SK-N-SH (cell line): ENCODE data around the gene BEST2. TPM values are rescaled to one million over a fixed set of nuclear protein-coding genes. Genes with fewer than 3 reads are reported as not detected.

ENCODE experiments used
- CTCF ChIA-PET: fragments of 300-600, 350-600 bp; formaldehyde crosslinking; extraction: SDS; loops from one replicate; lab custom pipeline; 2021; lab: Yijun Ruan, JAX
- POLR2A ChIA-PET: fragments of 350-600 bp; sonication (Branson Sonifier 250); formaldehyde crosslinking; extraction: SDS; loops from one replicate; lab custom pipeline; 2020; ENCODE audit warnings: antibody characterized with exemption, inconsistent platforms; lab: Yijun Ruan, JAX
- DNase-seq: peaks from one replicate; pipeline ENCODE4 v3.0.0; 2012
- H2AFZ ChIP-seq: fragments of 200-600 bp; sonication (generic); 2 replicates; pipeline ENCODE4 v1.8.1; 2016; ENCODE audit warnings: antibody characterized with exemption, mild to moderate bottlenecking, low read depth
- H3F3A ChIP-seq: fragments of 200-600 bp; sonication (generic); replicated peaks from 2 replicates; pipeline ENCODE3; 2016; ENCODE audit warnings: antibody characterized with exemption, mild to moderate bottlenecking; ENCODE audit not compliant: insufficient read depth
- H3K27ac ChIP-seq, 2 experiments: fragments of 200-500 bp in 1 of 2; fragments of 200-600 bp in 1 of 2; sonication (Bioruptor generic) in 1 of 2; sonication (generic), shearing (Covaris generic) in 1 of 2; 2 replicates each; pipeline versions ENCODE4 v1.5.1 to v1.6.1; 2014 to 2016; ENCODE audit warnings: low read depth in 2 of 2, inconsistent platforms in 1 of 2, low read length in 1 of 2, mild to moderate bottlenecking in 1 of 2, mixed read lengths in 1 of 2
- H3K27me3 ChIP-seq: fragments of 200-600 bp; sonication (generic), shearing (Covaris generic); 2 replicates; pipeline ENCODE4 v1.6.1; 2016; ENCODE audit warnings: mixed run types; ENCODE audit not compliant: insufficient read depth
- H3K36me3 ChIP-seq, 2 experiments: fragments of 200-500 bp in 1 of 2; fragments of 200-600 bp in 1 of 2; sonication (Bioruptor generic) in 1 of 2; sonication (generic) in 1 of 2; replicated peaks in 1 of 2; 2 replicates each; pipeline versions ENCODE3 to v1.5.1; 2014 to 2016; ENCODE audit warnings: low read length in 1 of 2, mild to moderate bottlenecking in 1 of 2; ENCODE audit not compliant: insufficient read depth in 2 of 2, control insufficient read depth in 1 of 2
- H3K4me1 ChIP-seq, 2 experiments: fragments of 200-500 bp in 1 of 2; fragments of 200-600 bp in 1 of 2; sonication (Bioruptor generic) in 1 of 2; sonication (generic), shearing (Covaris generic) in 1 of 2; 2 replicates each; pipeline versions ENCODE4 v1.5.1 to v1.6.1; 2014 to 2016; ENCODE audit warnings: low read depth in 1 of 2, low read length in 1 of 2, mixed run types in 1 of 2; ENCODE audit not compliant: insufficient read depth in 2 of 2, control insufficient read depth in 1 of 2
- H3K4me2 ChIP-seq: fragments of 200-600 bp; sonication (generic), shearing (Covaris generic); 2 replicates; pipeline ENCODE4 v1.6.1; 2017; ENCODE audit warnings: mixed run types
- H3K4me3 ChIP-seq, 2 experiments: fragments of 200-500 bp in 1 of 2; fragments of 200-600 bp in 1 of 2; sonication (Bioruptor generic) in 1 of 2; sonication (generic), shearing (Covaris generic) in 1 of 2; 2 replicates each; pipeline versions ENCODE4 v1.5.1 to v1.8.1; 2014 to 2016; ENCODE audit warnings: low read depth in 2 of 2, inconsistent platforms in 1 of 2, low read length in 1 of 2, mild to moderate bottlenecking in 1 of 2, mixed read lengths in 1 of 2, moderate library complexity in 1 of 2
- H3K79me2 ChIP-seq: fragments of 200-600 bp; sonication (generic); 2 replicates; pipeline ENCODE4 v1.8.1; 2017; ENCODE audit warnings: mild to moderate bottlenecking; ENCODE audit not compliant: insufficient read depth
- H3K9ac ChIP-seq: fragments of 200-600 bp; sonication (generic); 2 replicates; pipeline ENCODE4 v1.6.1; 2017; ENCODE audit warnings: mixed run types
- H3K9me2 ChIP-seq: fragments of 200-600 bp; sonication (generic); 2 replicates; pipeline ENCODE4 v1.6.1; 2017; ENCODE audit warnings: mixed run types
- H3K9me3 ChIP-seq: fragments of 200-600 bp; sonication (generic); 2 replicates; pipeline ENCODE4 v1.6.1; 2017; ENCODE audit warnings: mixed run types, mild to moderate bottlenecking, moderate library complexity
- H4K20me1 ChIP-seq: fragments of 200-600 bp; sonication (generic); 2 replicates; pipeline ENCODE4 v1.6.1; 2017; ENCODE audit warnings: mild to moderate bottlenecking, mixed run types; ENCODE audit not compliant: insufficient read depth
- CHD2 ChIP-seq: fragments of 150-350 bp; IDR thresholded peaks from 2 replicates; pipeline ENCODE4 v1.6.1; 2018; ENCODE audit warnings: low read length; ENCODE audit not compliant: partially characterized antibody
- EP300 ChIP-seq, 2 experiments: IDR thresholded peaks; 2 replicates each; pipeline versions ENCODE4 v1.4.0 to v1.6.1; 2012; ENCODE audit warnings: borderline replicate concordance in 1 of 2, low read depth in 1 of 2, low read length in 1 of 2
- FOXJ3 ChIP-seq: sonication (generic); formaldehyde crosslinking; IDR thresholded peaks from 2 replicates; pipeline ENCODE4 v1.5.1; 2020; ENCODE audit warnings: mild to moderate bottlenecking, missing genetic modification reagents
- GATA2 ChIP-seq: sonication (generic); formaldehyde crosslinking; IDR thresholded peaks from 2 replicates; pipeline ENCODE4 v1.5.0; 2020; ENCODE audit warnings: mild to moderate bottlenecking, missing genetic modification reagents
- JUND ChIP-seq: IDR thresholded peaks from 2 replicates; pipeline ENCODE4 v1.4.0; 2012
- MEF2A ChIP-seq: IDR thresholded peaks from 2 replicates; pipeline ENCODE4 v1.4.0; 2012; ENCODE audit warnings: low read depth, borderline replicate concordance
- MXI1 ChIP-seq: IDR thresholded peaks from 2 replicates; pipeline ENCODE4 v1.6.1; 2012; ENCODE audit warnings: mild to moderate bottlenecking, low read depth, low read length, improper control_type of control experiment
- NFIC ChIP-seq: IDR thresholded peaks from 2 replicates; pipeline ENCODE4 v1.4.0; 2012; ENCODE audit warnings: borderline replicate concordance
- NRF1 ChIP-seq: IDR thresholded peaks from 2 replicates; pipeline ENCODE4 v1.6.1; 2012; ENCODE audit warnings: low read depth, mild to moderate bottlenecking, low read length
- RAD21 ChIP-seq: IDR thresholded peaks from 2 replicates; pipeline ENCODE4 v1.6.1; 2012; ENCODE audit warnings: mild to moderate bottlenecking, low read length
- RFX5 ChIP-seq: IDR thresholded peaks from 2 replicates; pipeline ENCODE4 v1.6.1; 2012; ENCODE audit warnings: mild to moderate bottlenecking, improper control_type of control experiment, low read length
- TCF12 ChIP-seq: IDR thresholded peaks from 2 replicates; pipeline ENCODE4 v1.4.0; 2012
- YY1 ChIP-seq: IDR thresholded peaks from 2 replicates; pipeline ENCODE4 v1.4.0; 2012; ENCODE audit warnings: low read depth, mild to moderate bottlenecking
- WGBS: methylation state at CpG from one replicate; pipeline ENCODE4 v1.1.6; 2017; ENCODE audit warnings: low lambda C conversion rate; 5-methylcytosine and 5-hydroxymethylcytosine counted together
- polyA plus RNA-seq, 3 experiments: library from polyadenylated mRNA; depleted of rRNA; stranded (reverse); fragments of >200 nt; gene quantifications; 2 replicates each; pipeline ENCODE4 v1.2.3, GENCODE V29; 2012
- TF ChIP-seq, protein P1 (sequence below): IDR thresholded peaks from 2 replicates; pipeline ENCODE4; 2012
- TF ChIP-seq, protein P2 (sequence below): fragments of 150-350 bp; IDR thresholded peaks from 2 replicates; pipeline ENCODE4 v1.6.1; 2016; ENCODE audit warnings: mild to moderate bottlenecking, low read depth, low read length
- TF ChIP-seq, protein P3 (sequence below): IDR thresholded peaks from 2 replicates; pipeline ENCODE4 v1.4.0; 2012; ENCODE audit warnings: low read depth, borderline replicate concordance

The BEST2 gene
- polyA plus RNA-seq, 1 of the 3 experiments (the other 2 are of a cell fraction), result not detected

DNA sequence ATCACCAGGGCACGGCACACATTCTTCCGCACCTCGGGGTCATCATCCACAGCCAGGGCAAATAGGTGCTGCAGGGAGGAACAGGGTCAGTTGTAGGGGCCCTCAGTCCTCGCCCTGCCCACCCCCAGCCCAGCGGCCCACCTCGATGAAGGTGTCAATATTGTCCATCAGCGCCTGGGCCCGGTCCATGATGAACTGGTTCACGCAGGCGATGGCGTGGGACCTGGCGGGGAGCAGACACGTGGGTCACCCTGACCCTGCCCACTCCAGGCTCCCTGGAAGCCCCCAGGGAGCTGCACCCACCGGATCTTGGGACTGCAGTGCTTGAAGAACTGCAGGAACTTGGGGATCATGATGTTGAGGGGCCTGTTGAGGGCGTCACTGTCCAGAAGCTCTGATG is 36.5 kb upstream of the BEST2 start:
- CTCF ChIA-PET, result interaction anchor here (2.4 kb wide), 1 partner anchor 42 kb away, joined by 6 read pairs; no protein-coding TSS in a partner anchor
- no peaks in the 10 kb centered on the region for H4K20me1 ChIP-seq

DNA sequence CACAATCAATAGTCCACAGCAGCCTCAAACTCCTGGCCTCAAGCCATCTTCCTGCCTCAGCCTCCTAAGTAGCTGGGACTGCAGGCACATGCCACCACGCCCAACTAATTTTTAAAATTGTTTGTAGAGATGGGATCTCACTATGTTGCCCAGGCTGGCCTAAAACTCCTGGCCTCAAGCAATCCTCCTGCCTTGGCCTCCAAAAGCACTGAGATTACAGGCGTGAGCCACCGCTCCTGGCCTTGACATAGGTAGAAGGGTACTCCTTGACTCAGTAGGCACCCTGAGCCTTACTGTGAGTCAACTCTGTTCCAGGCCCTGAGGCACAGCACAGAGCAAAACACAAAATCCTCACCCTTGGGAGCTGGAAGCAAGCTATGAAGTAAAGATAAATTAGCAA is 35.7 kb upstream of the BEST2 start:
- Histone ChIP-seq H3K4me2 (no peak overlapping the region), H3F3A (peaks cover 8% of the 10 kb centered on the region), H3K36me3 (peaks cover 31 to 41% of the 10 kb centered on the region in 2 experiments), H3K9me2 (no peaks in the 10 kb centered on the region), H4K20me1 (no peaks in the 10 kb centered on the region), H3K79me2 (peaks cover 59% of the 10 kb centered on the region), H3K4me1 (peaks cover 6 to 7% of the 10 kb centered on the region in 2 experiments; a peak in 2 of 4 replicates), H2AFZ (no peak overlapping the region), H3K27me3 (no peaks in the 10 kb centered on the region), H3K27ac (no peak overlapping the region), H3K9me3 (no peaks in the 10 kb centered on the region), H3K9ac (no peak overlapping the region), H3K4me3 (no peak overlapping the region)
- POLR2A ChIA-PET, result no interaction called here
- DNase-seq, result no peak
- WGBS, result 90% methylated on average over 2 of the region's 3 CpGs
- CTCF ChIA-PET, result interaction anchor here (0.8 to 1.5 kb wide), 3 partner anchors 44 to 81 kb away, joined by 3 to 6 read pairs (median 3); no protein-coding TSS in a partner anchor
- no peak for TF ChIP-seq YY1
- TF ChIP-seq, protein P1, sequence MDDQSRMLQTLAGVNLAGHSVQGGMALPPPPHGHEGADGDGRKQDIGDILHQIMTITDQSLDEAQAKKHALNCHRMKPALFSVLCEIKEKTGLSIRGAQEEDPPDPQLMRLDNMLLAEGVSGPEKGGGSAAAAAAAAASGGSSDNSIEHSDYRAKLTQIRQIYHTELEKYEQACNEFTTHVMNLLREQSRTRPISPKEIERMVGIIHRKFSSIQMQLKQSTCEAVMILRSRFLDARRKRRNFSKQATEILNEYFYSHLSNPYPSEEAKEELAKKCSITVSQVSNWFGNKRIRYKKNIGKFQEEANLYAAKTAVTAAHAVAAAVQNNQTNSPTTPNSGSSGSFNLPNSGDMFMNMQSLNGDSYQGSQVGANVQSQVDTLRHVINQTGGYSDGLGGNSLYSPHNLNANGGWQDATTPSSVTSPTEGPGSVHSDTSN, result no peak
- TF ChIP-seq TCF12, result no peak
- no peak for TF ChIP-seq GATA2 (CRISPR knock-in tag)
- TF ChIP-seq, protein P2, sequence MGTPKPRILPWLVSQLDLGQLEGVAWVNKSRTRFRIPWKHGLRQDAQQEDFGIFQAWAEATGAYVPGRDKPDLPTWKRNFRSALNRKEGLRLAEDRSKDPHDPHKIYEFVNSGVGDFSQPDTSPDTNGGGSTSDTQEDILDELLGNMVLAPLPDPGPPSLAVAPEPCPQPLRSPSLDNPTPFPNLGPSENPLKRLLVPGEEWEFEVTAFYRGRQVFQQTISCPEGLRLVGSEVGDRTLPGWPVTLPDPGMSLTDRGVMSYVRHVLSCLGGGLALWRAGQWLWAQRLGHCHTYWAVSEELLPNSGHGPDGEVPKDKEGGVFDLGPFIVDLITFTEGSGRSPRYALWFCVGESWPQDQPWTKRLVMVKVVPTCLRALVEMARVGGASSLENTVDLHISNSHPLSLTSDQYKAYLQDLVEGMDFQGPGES, result no peak
- TF ChIP-seq NRF1, result no peak
- TF ChIP-seq MXI1, result no peak
- TF ChIP-seq, protein P3, sequence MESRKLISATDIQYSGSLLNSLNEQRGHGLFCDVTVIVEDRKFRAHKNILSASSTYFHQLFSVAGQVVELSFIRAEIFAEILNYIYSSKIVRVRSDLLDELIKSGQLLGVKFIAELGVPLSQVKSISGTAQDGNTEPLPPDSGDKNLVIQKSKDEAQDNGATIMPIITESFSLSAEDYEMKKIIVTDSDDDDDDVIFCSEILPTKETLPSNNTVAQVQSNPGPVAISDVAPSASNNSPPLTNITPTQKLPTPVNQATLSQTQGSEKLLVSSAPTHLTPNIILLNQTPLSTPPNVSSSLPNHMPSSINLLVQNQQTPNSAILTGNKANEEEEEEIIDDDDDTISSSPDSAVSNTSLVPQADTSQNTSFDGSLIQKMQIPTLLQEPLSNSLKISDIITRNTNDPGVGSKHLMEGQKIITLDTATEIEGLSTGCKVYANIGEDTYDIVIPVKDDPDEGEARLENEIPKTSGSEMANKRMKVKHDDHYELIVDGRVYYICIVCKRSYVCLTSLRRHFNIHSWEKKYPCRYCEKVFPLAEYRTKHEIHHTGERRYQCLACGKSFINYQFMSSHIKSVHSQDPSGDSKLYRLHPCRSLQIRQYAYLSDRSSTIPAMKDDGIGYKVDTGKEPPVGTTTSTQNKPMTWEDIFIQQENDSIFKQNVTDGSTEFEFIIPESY, result no peak
- no peak for TF ChIP-seq EP300 (IDR thresholded peaks at IDR 0.05; ENCODE audit: borderline replicate concordance in 1 of 2, low read depth in 1 of 2, low read length in 1 of 2)

More for the DNA sequence above, 36.5 kb upstream of the BEST2 start:
- Histone ChIP-seq H3K27ac (no peak overlapping the region), H3K4me1 (peaks cover 0 to 2% of the 10 kb centered on the region in 2 experiments; a peak in 2 of 4 replicates), H3K4me2 (no peak overlapping the region), H3F3A (peaks cover 8% of the 10 kb centered on the region), H3K9ac (no peak overlapping the region)
- TF ChIP-seq RFX5 (no peak), MXI1 (no peak), RAD21 (no peak), YY1 (no peak), FOXJ3 (CRISPR knock-in tag) (no peak), JUND (no peak), MEF2A (no peak), NRF1 (no peak), NFIC (no peak), CHD2 (no peak)
- TF ChIP-seq, protein P3, result no peak
- TF ChIP-seq, protein P1, result no peak
- TF ChIP-seq, protein P2, result no peak
- TF ChIP-seq, all 33 proteins: peak for 0
- POLR2A ChIA-PET, result no interaction called here
- 100% methylated on average over 11 of the region's 15 CpGs for WGBS
- Histone ChIP-seq H3K4me3 (no peak overlapping the region), H3K36me3 (peaks cover 36 to 46% of the 10 kb centered on the region in 2 experiments), H3K27me3 (no peaks in the 10 kb centered on the region), H3K79me2 (peaks cover 51% of the 10 kb centered on the region), H2AFZ (no peak overlapping the region), H3K9me2 (no peaks in the 10 kb centered on the region), H3K9me3 (no peaks in the 10 kb centered on the region)
- no peak for DNase-seq
